Mesodermal cell (in vitro differentiated cells): ENCODE measurements around the gene CCDC88C.

Experiments used
- H3K27ac ChIP-seq: 2 replicates; pipeline ENCODE4 v1.7.0; 2013; ENCODE audit warnings: mild to moderate bottlenecking, low read depth, low read length, moderate library complexity; ENCODE audit not compliant: severe bottlenecking
- H3K36me3 ChIP-seq: 2 replicates; pipeline ENCODE4 v1.7.1; 2013; ENCODE audit warnings: mild to moderate bottlenecking, low read length, moderate library complexity; ENCODE audit not compliant: control insufficient read depth, insufficient read depth
- H3K4me1 ChIP-seq: one replicate; pipeline ENCODE4 v1.7.1; 2013; ENCODE audit warnings: mild to moderate bottlenecking, low read length; ENCODE audit not compliant: insufficient read depth, control insufficient read depth, poor library complexity, severe bottlenecking
- H3K4me3 ChIP-seq: 2 replicates; pipeline ENCODE4 v1.7.0; 2013; ENCODE audit warnings: low read length, control low read depth, mild to moderate bottlenecking; ENCODE audit not compliant: insufficient read depth, poor library complexity, severe bottlenecking; ENCODE audit errors: extremely low read depth
- H3K9me3 ChIP-seq: 2 replicates; pipeline ENCODE4 v1.7.1; 2013; ENCODE audit warnings: mild to moderate bottlenecking, low read length, moderate library complexity; ENCODE audit not compliant: control insufficient read depth
- WGBS, 2 experiments: methylation state at CpG; one replicate each; pipeline ENCODE4 v1.1.5; 2013; ENCODE audit warnings: missing lambda C conversion rate in 2 of 2; ENCODE audit not compliant: insufficient coverage in 2 of 2; 5-methylcytosine and 5-hydroxymethylcytosine counted together

The CCDC88C gene

DNA sequence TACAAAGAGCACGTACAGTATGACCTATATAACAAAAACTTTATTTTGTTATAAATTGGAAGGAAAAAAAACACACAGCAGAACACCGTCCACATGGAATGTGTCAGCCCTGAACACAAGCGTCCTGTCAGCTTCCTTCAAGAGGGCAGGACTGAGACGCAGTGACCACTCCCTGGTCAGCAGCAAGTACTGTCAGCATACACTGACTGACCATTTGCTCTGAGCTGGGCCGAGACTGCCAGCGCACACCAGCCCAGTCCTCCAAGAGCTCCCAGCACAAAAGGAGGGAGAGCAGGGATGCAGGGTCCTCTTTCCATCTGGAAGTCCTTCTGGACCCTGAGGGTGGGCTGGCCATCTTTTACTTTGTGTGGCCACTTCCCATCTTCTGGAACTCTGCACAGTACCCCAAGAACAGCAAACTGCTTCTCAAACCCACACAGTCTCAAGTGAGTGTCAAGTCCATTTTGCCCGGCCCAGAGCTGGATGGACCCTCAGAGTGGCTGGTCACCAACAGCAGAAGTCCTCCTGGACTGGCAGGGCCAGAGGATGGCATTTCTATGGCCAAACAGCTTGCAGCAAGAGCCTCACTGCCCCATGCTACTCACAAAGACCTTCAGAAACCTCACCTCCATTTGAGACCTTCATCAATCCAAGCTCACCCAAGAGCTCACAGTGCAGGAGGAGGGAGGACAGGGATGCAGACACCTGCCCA, 11.7 kb downstream of the CCDC88C start:
- 90 to 96% methylated on average over 6 of the region's 7 CpGs for WGBS, 2 experiments
- Histone ChIP-seq H3K4me1 (no peaks in the 10 kb centered on the region), H3K27ac (no peak overlapping the region), H3K9me3 (no peaks in the 10 kb centered on the region), H3K36me3 (no peaks in the 10 kb centered on the region), H3K4me3 (no peak overlapping the region)

DNA sequence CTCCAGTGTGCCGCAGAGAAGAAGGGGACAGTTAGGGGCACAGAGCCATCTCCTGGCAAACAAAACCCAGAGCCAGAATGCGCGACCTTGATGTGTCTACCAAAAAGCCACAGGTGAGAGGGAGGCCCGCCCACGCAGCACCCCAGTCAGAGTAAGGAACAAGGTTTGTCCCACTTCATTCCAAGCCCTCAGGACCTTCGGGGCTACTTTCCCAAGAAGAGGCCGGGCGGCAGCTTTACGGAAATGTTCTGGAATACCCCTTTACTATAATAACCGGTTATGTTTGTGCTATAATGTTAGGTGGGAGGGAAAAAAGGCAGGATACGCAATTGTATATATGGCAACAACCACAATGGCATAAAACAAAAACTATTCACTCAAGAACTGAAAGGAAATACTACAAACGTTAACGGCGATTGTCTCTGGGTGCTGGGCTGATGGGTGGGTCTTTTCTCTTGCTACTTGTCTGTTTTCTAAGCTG, 12.3 kb downstream of the CCDC88C start:
- Histone ChIP-seq H3K36me3 (no peaks in the 10 kb centered on the region), H3K4me3 (no peak overlapping the region), H3K4me1 (no peaks in the 10 kb centered on the region), H3K9me3 (no peaks in the 10 kb centered on the region), H3K27ac (no peak overlapping the region)
- WGBS, 2 experiments, result 95 to 96% methylated on average over 5 to 7 of the region's 14 CpGs

DNA sequence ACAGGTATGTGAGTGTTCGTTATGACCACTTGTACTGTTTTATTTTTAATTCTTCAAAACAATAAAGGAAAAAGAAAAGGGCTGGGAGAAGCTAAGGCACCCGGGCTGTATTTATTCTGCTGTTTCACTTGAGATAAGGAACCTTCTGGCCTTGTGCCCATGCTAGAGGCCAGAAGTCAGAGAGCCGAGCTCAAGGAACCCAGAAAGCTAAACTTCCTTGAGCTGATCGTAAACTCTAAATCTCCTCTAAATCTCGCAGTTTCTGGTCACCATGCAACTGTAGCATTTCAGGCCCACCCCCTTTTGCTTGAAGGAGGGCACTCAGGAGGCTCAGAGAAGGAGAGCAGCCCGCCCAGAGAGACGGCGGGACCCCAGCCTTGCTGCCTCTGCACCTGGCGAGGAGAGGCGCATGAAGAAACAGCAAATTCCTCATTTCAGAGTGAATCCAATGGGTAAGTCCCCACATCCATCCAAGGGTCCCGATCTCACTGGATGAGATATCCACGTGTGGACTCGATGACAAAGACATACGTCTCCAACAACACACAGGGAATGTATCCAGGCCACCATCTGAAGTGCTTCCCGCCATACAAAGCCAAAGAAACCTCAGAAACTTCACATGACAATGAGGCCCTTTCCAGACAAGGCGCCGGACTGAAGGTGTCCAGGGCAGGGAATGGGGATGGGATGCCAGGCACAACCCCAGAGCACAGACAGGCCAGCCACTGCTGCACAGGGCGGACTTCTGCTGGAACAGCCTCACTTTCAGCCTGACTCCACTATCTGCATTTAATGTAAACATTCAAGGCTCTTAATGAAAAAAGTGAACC, 14.6 kb downstream of the CCDC88C start:
- 85 to 94% methylated on average over 7 to 13 of the region's 18 CpGs for WGBS, 2 experiments
- H3K27ac ChIP-seq, result no peak overlapping the region
- H3K4me1 ChIP-seq, result no peaks in the 10 kb centered on the region
- no peaks in the 10 kb centered on the region for H3K36me3 ChIP-seq
- no peaks in the 10 kb centered on the region for H3K9me3 ChIP-seq
- no peak overlapping the region for H3K4me3 ChIP-seq

DNA sequence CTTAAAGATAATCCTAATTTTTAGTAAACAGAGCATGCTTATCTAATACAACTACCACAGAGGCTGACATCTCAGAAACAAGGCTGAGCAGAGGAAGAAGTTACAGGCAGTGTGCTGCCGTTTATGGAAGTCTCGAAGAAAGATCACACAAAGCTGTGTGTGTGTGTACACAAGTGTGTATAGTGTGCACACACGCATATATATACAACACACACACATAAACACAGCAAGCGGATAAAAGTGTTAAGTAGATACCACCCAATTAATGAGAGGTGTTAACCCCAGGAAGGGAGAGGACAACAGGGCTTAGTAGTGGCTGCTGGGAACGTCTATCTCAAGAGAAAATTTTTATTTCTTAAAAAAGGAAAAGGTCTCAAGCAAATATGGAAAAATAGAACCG, 15.3 kb downstream of the CCDC88C start:
- Histone ChIP-seq H3K27ac (no peak overlapping the region), H3K9me3 (no peaks in the 10 kb centered on the region), H3K36me3 (no peaks in the 10 kb centered on the region), H3K4me1 (peaks cover 2% of the 10 kb centered on the region), H3K4me3 (no peak overlapping the region)
- 90% methylated on average over 2 of the region's 6 CpGs; no CpG with 5 or more reads in 1 of the 2 experiments for WGBS, 2 experiments

DNA sequence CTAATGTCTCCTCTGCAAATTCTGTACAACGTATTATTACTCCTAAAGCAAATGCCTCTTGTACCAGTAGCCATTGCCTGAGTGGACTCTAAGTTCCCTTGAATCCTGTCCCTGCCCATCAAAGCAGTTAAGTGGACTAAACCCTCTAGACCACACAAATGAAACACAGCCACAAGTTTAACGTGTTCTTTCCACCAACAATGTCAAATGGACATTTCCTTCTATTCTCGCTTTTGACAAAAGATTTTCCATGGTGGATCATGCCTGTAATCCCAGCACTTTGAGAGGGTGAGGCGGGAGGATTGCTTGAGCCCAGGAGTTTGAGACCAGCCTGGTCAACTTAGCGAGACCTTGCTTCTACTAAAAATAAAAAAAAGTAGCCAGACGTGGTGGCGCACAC, 15.9 kb downstream of the CCDC88C start:
- no peak overlapping the region for H3K4me3 ChIP-seq
- H3K27ac ChIP-seq, result no peak overlapping the region
- no peaks in the 10 kb centered on the region for H3K36me3 ChIP-seq
- 83 to 87% methylated on average over 4 to 7 of the region's 7 CpGs for WGBS, 2 experiments
- peaks cover 7% of the 10 kb centered on the region for H3K4me1 ChIP-seq
- H3K9me3 ChIP-seq, result no peaks in the 10 kb centered on the region

DNA sequence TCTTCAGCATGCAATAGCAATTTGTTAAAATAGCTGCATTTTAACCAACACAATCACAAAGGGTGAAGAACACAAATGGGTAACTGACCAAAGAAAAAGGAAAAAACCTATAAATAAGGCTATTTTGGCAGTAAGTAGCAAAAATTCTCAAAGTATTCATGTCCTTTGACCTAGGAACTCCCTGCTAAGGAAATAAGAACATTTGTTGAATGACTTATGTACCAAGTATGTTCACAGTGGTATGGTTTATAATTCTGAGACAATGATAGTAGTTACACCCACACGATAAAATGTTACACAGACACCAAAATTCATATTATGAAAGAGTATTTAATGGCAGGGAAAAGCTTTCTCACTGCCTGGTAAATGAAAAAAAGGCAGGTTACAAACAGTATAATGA, 16.9 kb downstream of the CCDC88C start:
- Histone ChIP-seq H3K4me1 (peaks cover 7% of the 10 kb centered on the region), H3K9me3 (no peaks in the 10 kb centered on the region), H3K27ac (no peak overlapping the region), H3K36me3 (no peaks in the 10 kb centered on the region), H3K4me3 (no peak overlapping the region)
- WGBS, 2 experiments, result no CpG with 5 or more reads among the region's 1 CpG

DNA sequence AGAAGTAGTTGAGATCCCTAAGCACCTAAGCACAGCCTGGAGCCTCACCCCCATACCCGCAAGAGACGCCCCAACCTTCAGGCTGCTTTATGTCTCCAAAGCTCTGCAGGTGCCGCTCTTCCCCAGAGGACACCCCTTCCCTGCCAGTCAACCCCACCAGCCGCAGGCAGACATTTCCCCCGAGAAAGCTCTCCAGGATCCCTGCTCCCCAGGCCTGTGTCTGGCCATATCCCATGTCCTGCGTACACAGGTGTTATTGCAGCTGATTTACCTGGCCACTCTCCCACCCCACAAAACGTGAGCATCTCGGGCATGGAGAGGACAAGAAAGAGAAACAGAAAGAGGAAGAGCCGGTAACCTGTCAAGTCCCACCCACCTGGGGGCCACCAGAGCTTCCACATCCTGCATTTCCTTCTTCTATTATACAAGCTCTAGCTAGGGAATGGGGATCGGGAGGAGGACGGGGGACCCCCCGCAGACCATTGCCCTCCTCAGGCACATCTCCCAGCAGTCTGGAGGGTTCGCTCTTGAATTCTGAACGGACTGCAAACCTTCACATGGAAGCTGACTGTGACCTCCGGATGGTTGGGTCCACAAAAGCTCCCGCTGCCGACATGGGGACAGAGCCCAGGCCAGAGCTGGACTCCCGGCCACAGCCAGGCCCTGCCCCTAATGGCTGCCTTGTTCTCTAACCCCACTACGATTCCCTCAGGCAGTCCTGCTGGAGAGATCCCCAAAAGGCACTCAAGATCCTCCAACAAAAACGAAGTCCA, 17.6 kb downstream of the CCDC88C start:
- Histone ChIP-seq H3K4me1 (peaks cover 7% of the 10 kb centered on the region), H3K36me3 (no peaks in the 10 kb centered on the region), H3K9me3 (no peaks in the 10 kb centered on the region), H3K4me3 (no peak overlapping the region), H3K27ac (no peak overlapping the region)
- 75 to 85% methylated on average over 12 to 15 of the region's 20 CpGs for WGBS, 2 experiments

DNA sequence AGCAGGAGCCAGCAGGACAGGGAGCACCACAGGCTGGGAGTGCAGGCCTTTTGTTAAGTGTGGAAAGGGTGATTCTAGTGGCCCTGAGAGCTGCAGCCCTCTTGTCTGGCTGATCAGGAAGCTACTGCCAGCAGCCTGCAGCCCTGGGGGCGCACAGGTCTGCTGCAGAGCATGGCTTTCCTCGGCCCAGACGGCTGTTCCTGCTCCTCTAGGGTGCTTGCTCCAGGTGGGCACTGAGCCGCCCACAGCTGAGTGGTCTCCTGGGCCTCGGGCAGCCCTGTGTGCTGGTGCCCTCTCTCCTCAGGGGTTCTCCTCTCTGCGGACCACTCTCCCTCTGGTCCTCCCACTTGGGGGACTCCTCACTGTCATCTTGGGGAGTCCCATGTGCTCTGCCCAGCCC, 18.9 kb downstream of the CCDC88C start:
- 71% methylated on average over 6 of the region's 6 CpGs for WGBS, 2 experiments
- H3K4me3 ChIP-seq, result no peak overlapping the region
- peaks cover 7% of the 10 kb centered on the region for H3K4me1 ChIP-seq
- no peak overlapping the region for H3K27ac ChIP-seq
- no peaks in the 10 kb centered on the region for H3K36me3 ChIP-seq
- no peaks in the 10 kb centered on the region for H3K9me3 ChIP-seq

DNA sequence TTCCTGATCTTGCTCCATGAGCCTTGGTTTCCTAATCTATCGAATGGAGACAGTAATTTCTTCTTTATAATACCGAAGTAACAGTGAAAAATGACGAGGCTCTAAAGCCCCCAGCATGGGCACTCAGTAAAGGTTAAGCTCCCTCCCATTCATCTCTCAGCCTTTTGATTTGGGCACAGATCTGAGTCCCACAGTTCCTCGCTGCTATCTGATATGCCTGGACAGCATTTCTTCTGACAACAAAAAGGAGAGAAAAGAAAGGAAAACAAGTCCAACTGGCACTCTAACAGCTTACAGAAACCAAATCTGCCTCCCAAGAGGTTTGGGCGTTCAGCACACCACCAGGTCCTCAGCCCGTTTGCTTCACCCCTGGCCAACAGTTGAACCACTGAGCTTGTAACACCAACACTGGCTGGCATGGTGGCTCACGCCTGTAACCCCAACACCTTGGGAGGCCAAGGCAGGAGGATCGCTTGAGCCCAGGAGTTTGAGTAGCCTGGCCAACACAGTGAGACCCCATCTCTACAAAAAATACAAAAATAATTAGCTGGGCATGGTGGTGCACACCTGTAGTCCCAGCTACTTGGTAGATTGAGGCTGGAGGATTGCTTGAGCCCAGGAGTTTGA, 19.5 kb downstream of the CCDC88C start:
- H3K4me1 ChIP-seq, result peaks cover 8% of the 10 kb centered on the region
- no peak overlapping the region for H3K27ac ChIP-seq
- 94% methylated on average over 6 to 7 of the region's 8 CpGs for WGBS, 2 experiments
- H3K4me3 ChIP-seq, result no peak overlapping the region
- H3K9me3 ChIP-seq, result no peaks in the 10 kb centered on the region
- no peaks in the 10 kb centered on the region for H3K36me3 ChIP-seq
